Measurements from ENCODE around the gene MAT2A.

DNA sequence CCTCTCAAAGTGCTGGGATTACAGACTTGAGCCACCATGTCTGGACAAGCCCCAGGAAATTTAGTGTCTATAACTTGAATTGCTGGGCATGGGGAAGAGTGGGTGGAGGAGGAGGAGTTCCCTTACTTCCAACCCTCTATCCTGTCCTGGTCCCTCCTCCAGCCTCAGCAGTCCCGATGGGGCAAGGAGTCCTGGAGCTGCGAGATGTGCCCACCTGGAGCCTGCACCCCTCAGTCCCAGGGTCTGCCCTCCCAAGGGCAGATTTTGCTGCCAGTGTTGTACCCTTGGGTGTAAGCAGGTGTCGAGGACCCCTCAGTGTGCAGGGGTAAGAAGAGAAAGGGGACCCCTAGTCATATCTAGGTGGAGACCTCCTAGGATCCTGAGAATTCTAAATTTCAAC, 41.2 kb downstream of the MAT2A start:
- TF ChIP-seq CTCF (IDR thresholded peaks at IDR 0.05), result no peak
- TF ChIP-seq POLR2A (IDR thresholded peaks at IDR 0.05), result no peak
